ENCODE data around the gene RAD51B.

Gene RAD51B

GRCh38 chr14:68260121-68260520, 440.5 kb downstream of the RAD51B start:
- DNase-seq = no peak

GRCh38 chr14:68261092-68261842, 441.7 kb downstream of the RAD51B start:
- no peak for DNase-seq

GRCh38 chr14:68262567-68262966, 443.0 kb downstream of the RAD51B start:
- no peak for DNase-seq

- no peak for DNase-seq
Observed at GRCh38 chr14:68263563-68264259, 444.1 kb downstream of the RAD51B start.

GRCh38 chr14:68264260-68264569, 444.6 kb downstream of the RAD51B start:
- no peak for DNase-seq

- no peak for DNase-seq
Observed at GRCh38 chr14:68266998-68267397, 447.4 kb downstream of the RAD51B start.

- no peak for DNase-seq
Observed at GRCh38 chr14:68268197-68268596, 448.6 kb downstream of the RAD51B start.

DNA sequence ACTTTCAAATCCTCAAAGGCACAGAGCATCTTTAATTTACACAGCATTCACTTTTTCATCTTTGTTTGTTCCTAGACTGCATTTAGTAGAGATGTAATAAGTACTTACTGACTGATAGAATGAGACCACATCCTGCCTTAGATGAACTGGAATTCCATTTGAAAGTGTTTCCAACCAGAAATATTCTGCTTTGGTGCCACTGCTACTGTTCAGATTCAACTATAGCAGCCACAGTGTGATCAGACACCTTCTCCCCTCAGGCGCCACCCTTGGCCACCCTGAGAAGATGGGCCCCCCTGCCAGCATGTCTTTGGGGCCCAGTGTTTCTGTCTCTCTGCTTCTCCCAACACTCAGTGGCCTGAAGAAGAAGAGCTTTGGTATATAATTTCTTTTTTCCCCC, 449.1 kb downstream of the RAD51B start:
- no peak for DNase-seq

DNA sequence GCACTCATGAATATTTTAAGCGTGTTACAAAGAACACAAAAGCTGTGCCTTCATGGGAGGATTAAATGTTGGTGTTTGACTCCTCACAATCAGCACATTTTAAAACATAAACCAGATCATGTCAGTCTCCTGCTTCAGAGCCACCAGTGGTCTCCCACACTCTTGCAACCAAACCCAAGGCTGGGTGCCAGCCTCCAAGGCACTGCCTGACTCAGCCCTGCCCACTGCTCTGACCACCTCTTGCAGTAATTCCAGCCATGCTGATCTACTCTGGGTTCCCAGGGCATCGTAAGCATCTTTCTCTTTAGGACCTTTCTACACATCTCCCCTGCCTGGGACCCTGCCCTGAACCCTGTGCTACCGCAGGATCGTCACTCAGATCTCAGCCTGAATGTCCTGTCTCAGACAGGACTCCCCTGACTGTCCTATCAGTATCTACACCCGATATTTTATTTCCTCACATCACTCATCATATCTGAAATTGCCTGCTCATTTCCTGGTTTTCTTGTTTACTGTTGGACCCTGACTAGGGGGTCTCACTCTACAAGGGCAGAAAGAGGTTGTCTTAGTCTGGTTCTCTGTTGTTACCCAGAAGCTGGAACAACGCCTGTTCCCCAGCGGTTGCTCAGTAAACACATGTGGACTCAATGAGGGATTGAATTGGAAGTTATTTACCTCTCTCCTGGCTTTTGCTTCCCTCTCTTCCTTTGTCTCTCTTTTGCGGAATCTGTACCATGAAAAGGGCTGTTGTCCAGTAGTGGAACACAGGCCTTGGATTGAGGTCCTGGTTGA, 449.8 kb downstream of the RAD51B start:
- DNase-seq = no peak

DNA sequence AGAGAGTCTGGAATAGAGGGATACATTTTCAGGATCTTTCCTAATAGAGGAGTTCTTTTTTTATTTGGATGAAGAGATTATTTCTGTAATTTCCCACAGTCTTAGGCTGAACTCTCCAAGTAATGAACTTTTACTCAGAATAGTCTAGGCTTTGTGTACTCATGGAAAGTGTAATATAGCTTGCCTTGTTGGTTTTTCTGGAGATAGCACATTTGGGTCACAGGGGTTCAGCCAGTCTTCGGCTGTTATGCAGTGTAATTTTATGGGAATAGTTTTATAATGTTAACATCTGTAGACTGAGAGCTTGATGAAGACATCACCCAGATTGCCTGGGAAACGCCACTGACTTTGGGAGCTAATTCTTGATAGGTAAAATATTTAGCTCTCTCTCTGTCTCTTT, 450.8 kb downstream of the RAD51B start:
- DNase-seq = no peak

DNA sequence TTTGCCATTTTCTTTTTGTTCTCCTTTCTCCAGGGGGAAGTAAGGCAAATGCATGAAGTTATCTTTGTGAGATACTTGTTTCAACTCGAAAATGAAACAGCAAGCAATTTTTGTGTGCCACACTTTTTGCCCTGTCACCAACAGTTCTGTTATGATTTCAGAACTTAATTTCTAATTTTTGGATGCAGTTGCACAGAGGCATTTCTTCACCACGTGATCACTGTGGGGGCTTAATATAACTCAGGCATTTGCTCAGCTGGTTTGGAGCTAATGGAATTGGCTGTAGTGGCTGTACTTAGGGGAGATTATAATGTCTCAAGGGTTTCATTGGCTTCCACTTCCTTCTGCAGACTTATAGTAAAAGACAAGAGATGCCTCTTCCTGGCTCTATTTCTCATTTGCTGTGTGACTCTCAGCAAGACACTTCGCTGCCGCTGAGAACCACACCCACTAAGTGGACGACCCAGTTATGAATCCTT, 452.4 kb downstream of the RAD51B start:
- no peak for DNase-seq

DNA sequence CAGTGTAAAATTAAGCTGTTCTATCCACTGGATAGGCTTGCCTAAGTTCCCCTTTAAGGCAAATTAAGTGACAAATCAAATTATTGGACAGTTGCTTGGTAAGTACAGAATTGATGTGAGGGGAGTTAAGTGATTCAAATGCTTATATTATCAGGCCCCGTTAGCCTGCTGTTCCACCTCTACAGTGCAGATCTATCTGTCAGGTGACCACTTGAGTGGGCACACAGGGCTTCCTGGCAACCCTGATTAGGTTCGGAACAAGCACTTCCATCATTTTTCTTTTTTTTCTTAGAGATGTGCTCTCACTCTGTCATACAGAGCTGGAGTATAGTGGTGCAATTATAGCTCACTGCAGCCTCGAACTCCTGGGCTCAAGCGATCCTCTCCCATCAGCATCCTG, 453.8 kb downstream of the RAD51B start:
- no peak for DNase-seq

GRCh38 chr14:68274725-68275124, 455.1 kb downstream of the RAD51B start:
- DNase-seq = no peak

- no peak for DNase-seq
Observed at GRCh38 chr14:68278576-68279436, 459.2 kb downstream of the RAD51B start.

- no peak for DNase-seq
Observed at GRCh38 chr14:68279437-68279720, 459.8 kb downstream of the RAD51B start.

DNA sequence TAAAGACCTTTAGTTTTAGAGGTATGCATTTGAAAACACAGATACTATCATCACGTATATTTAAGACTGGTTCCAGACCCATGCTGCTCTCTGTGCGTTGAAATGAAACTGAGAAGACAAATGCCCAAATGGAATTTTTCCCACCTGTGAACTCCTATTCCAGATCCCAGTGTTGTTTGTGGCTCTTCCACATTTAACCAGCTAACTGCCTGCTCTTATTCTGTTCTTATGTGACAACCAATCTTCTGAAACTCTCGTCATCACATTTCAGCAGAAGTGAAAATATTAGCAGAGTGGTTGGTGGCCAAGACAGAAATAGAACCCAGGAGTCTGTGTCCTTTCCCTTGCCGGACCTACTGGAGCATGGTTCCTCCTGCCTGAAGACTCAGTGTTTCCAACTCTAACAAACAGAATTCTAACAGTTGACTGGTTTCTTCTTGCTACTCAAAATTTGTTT, 460.2 kb downstream of the RAD51B start:
- no peak for DNase-seq

DNA sequence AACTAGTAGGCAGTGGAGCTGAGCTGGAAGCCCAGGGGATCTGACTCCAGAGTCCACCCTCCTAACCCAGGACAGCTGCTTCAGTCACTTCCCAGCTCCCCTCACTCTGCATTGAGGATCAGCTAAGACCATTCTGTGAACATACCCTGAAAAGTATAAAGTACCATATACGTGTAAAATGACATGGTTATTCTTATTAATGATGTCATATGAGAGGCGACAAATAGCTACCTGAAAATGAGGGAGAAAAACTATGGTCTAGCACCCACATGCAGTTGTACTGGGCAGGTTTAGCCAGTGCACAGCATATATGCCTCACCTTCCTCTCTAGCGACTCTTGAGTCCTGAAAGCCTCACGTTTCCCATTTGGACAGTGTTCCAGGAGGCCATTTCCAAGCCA, 461.9 kb downstream of the RAD51B start:
- no peak for DNase-seq

DNA sequence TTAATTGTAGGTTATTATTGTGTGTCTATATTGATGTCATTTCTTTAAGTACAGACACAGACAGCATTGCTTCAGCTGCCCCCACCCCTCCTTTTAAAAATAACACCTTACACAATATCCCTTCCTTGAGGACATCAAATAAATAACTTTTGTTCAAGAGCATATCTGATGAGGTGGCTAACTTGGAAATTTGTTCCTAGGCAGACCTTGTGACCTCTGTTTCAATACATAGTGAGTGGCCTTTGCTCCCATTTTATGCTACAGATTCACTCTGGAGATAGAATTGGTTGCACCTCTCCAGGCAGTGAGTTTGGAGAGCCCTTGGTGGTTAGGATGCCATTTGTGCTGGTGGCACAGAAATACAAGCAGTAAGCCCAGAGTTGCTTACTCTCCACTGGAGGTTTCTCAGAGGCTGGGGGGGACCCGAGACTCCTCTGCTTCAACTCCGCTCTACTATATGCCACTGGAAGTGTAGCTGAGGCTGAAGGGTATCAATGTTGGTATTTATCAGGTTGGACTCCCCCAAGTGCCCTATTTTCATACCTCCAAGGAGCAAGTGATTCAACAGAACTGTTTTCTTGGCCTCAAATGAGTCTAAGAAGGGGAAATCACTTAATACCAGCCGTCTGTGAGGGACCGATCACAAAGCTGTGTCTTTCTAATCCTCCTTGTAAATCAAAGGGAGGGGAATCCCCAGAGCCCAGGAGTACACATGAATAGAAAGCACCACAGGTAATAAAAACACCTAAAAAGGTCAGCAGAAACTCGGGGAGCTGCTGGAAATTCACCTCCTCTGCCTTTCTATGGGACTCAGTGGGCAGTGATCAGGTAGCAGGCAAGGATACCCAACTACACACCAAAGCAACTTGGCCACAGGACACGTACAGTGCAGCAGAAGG, 463.1 kb downstream of the RAD51B start:
- DNase-seq = peak; percentile 24

- DNase-seq = peak; percentile 39
Observed at GRCh38 chr14:68283378-68284123, 464.0 kb downstream of the RAD51B start.

DNA sequence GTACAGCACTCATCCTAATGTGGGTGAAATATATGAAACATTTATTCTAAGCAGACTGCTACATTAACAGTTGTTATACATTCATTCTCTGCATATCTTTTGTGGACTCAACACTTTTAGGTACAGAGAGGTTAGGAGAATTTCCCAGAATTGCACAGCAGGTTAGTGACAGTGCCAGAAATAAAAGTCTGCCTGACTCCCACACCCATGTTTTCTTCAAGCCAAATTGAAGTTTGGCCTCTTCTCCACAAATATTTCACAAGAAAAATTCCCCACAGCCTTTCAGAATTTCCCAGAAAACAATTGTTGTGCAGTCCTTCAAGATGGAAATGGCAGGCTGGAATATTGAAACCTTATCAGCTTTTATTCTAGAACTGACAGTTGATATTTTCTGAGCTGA, 464.8 kb downstream of the RAD51B start:
- no peak for DNase-seq

- no peak for DNase-seq
Observed at GRCh38 chr14:68284834-68285233, 465.3 kb downstream of the RAD51B start.

All from stimulated activated CD4-positive, alpha-beta T cell treated with anti-CD3 and anti-CD28 coated beads, Interleukin-4, amount 100 ng/mL, for 1 hour (primary cell).